Panc1 (cell line): ENCODE measurements around the gene KCNJ11. TPM values are rescaled to one million over a fixed set of nuclear protein-coding genes. Genes with fewer than 3 reads are reported as not detected.

Experiments
- ATAC-seq: fragments of 200-7000 bp; cut with Tn5 transposase; 2 replicates; pipeline ENCODE4 v1.9.1; 2020; ENCODE audit warnings: mild to moderate bottlenecking, moderate library complexity
- BruUV-seq: library from RNA; stranded (reverse); fragments of 400-500 nt; replicated peaks from 2 replicates; lab custom pipeline; 2021; lab: Mats Ljungman, UMichigan
- CTCF ChIA-PET: fragments of 300-600 bp; sonication (Branson Sonifier 250); formaldehyde crosslinking; loops from one replicate; lab custom pipeline; 2022; ENCODE audit warnings: antibody characterized with exemption; lab: Charles Lee
- POLR2A ChIA-PET: fragments of 300-600 bp; sonication (Branson Sonifier 250); formaldehyde crosslinking; loops from one replicate; lab custom pipeline; 2022; ENCODE audit warnings: antibody characterized with exemption; lab: Charles Lee
- DNase-seq: peaks from one replicate; pipeline ENCODE4 v3.0.0-alpha.2; 2010; ENCODE audit warnings: low read depth, low spot score
- H3K27ac ChIP-seq: 2 replicates; pipeline ENCODE4 v1.5.1; 2011; ENCODE audit warnings: mild to moderate bottlenecking, low read length, inconsistent platforms
- H3K27me3 ChIP-seq: fragments of 200-500 bp; sonication (Bioruptor generic); 2 replicates; pipeline ENCODE4 v1.6.0; 2014; ENCODE audit warnings: low read length, inconsistent platforms; ENCODE audit not compliant: control insufficient read depth, insufficient read depth
- H3K36me3 ChIP-seq: fragments of 200-500 bp; sonication (Bioruptor generic); 2 replicates; pipeline ENCODE4 v1.5.1; 2014; ENCODE audit warnings: inconsistent platforms, mild to moderate bottlenecking, low read length, moderate library complexity; ENCODE audit not compliant: control insufficient read depth, insufficient read depth
- H3K4me1 ChIP-seq: 2 replicates; pipeline ENCODE4 v1.5.1; 2011; ENCODE audit warnings: inconsistent platforms, mild to moderate bottlenecking, low read length, moderate library complexity; ENCODE audit not compliant: control insufficient read depth, insufficient read depth
- H3K4me3 ChIP-seq, 2 experiments: 2 replicates each; pipeline ENCODE4 v1.5.1; 2011 to 2012; ENCODE audit warnings: low read depth in 2 of 2, low read length in 2 of 2, mild to moderate bottlenecking in 2 of 2, inconsistent platforms in 1 of 2, moderate library complexity in 1 of 2
- H3K9me3 ChIP-seq: fragments of 200-500 bp; sonication (Bioruptor generic); 2 replicates; pipeline ENCODE4 v1.5.1; 2014; ENCODE audit warnings: low read depth, mild to moderate bottlenecking, inconsistent platforms, low read length, moderate library complexity; ENCODE audit not compliant: control insufficient read depth, insufficient read depth
- CTCF ChIP-seq: fragments of 450-650 bp; IDR thresholded peaks from 2 replicates; pipeline ENCODE4 v1.5.1; 2017; ENCODE audit warnings: mild to moderate bottlenecking
- POLR2AphosphoS5 ChIP-seq: IDR thresholded peaks from 2 replicates; pipeline ENCODE4 v1.6.1; 2012; ENCODE audit warnings: mild to moderate bottlenecking, low read depth, low read length, moderate library complexity
- REST ChIP-seq, 2 experiments: IDR thresholded peaks; 2 replicates each; pipeline ENCODE4 v1.6.1; 2011 to 2012; ENCODE audit warnings: low read depth in 2 of 2, control low read depth in 1 of 2, low read length in 1 of 2, mild to moderate bottlenecking in 1 of 2, moderate library complexity in 1 of 2; ENCODE audit not compliant: insufficient read depth in 1 of 2
- SIN3A ChIP-seq: IDR thresholded peaks from 2 replicates; pipeline ENCODE4 v1.6.1; 2012; ENCODE audit warnings: low read depth, mild to moderate bottlenecking, low read length, moderate library complexity, borderline replicate concordance; ENCODE audit not compliant: insufficient read depth
- TCF7L2 ChIP-seq: IDR thresholded peaks from 2 replicates; pipeline ENCODE4 v1.6.1; 2011; ENCODE audit warnings: mild to moderate bottlenecking, low read depth, low read length, inconsistent platforms
- in situ Hi-C: cut with HindIII; loops from 2 replicates; pipeline ENCODE4 v1.10.0; 2016; ENCODE audit warnings: low sequenced_read_pairs, low pct_unique_long_range_greater_than_20kb
- intact Hi-C: fragments of 100-400 bp; cut with micrococcal nuclease; formaldehyde crosslinking; loops from one replicate; pipeline ENCODE4 v1.10.0; 2022; ENCODE audit not compliant: unreplicated experiment
- total RNA-seq: library from RNA; stranded (reverse); gene quantifications from one replicate; pipeline ENCODE4 v1.2.1, GENCODE V29; 2021; ENCODE audit not compliant: unreplicated experiment

The KCNJ11 gene
- total RNA-seq, 1 experiment from 2014 or later, result 0.67 TPM

- no peaks in the 10 kb centered on the region for H3K9me3 ChIP-seq
- CTCF ChIA-PET, result interaction anchor here (0.5 to 0.7 kb wide), 2 partner anchors 90 to 380 kb away, joined by 3 to 4 read pairs; no protein-coding TSS in a partner anchor
- in situ Hi-C loops (no loop called here), intact Hi-C loops (loop anchor here (5.0 kb wide), 2 partner anchors 76 to 121 kb away; partner anchors contain the start of gene NUCB2)
- H3K36me3 ChIP-seq, result no peaks in the 10 kb centered on the region
- TF ChIP-seq POLR2AphosphoS5 (peak; percentile 33), CTCF (no peak), REST (IDR thresholded peaks at IDR 0.05; ENCODE audit: insufficient read depth in 1 of 2, low read depth in 2 of 2, low read length in 1 of 2) (no peak), SIN3A (0 out of 2 replicates have a peak, but pooled peaks have one; percentile 64)
- POLR2A ChIA-PET, result interaction anchor here (0.6 kb wide), 3 partner anchors 78 to 276 kb away, joined by 3 to 8 read pairs (median 3); partner anchors contain the start of gene RPS13
- H3K4me1 ChIP-seq, result peaks cover 4% of the 10 kb centered on the region; the same call in 1 of the 2 replicates
- BruUV-seq, result TSS peak; percentile 76
- H3K27ac ChIP-seq, result peak overlapping the region; percentile 84
- peak overlapping the region; percentile 58 to 89 for H3K4me3 ChIP-seq
- ATAC-seq (peak; percentile 88), DNase-seq (peak; percentile 28)
- no peaks in the 10 kb centered on the region for H3K27me3 ChIP-seq
Observed at GRCh38 chr11:17352950-17353820, 35.3 kb downstream of the KCNJ11 start.

- peak; percentile 57 for ATAC-seq
- in situ Hi-C loops, result no loop called here
Observed at GRCh38 chr11:17351510-17352176, 36.8 kb downstream of the KCNJ11 start, which contains the start of gene NCR3LG1. Gene NCR3LG1 (plus strand): TSS chr11:17351800. CDS start chr11:17351970, 170 bp downstream.

More at GRCh38 chr11:17351510-17352176, 36.8 kb downstream of the KCNJ11 start, which contains the start of gene NCR3LG1:
- CTCF ChIA-PET, result no interaction called here
- H3K9me3 ChIP-seq, result no peaks in the 10 kb centered on the region
- no peak for TF ChIP-seq SIN3A
- TF ChIP-seq REST (IDR thresholded peaks at IDR 0.05; ENCODE audit: insufficient read depth in 1 of 2, low read depth in 2 of 2, low read length in 1 of 2), result no peak
- TF ChIP-seq CTCF, result peak; percentile 20; the same call in 1 of the 2 replicates
- TF ChIP-seq TCF7L2, result no peak; the same call in 1 of the 2 replicates
- no peak for TF ChIP-seq POLR2AphosphoS5
- no TSS peak for BruUV-seq
- peaks cover 4% of the 10 kb centered on the region; the same call in 1 of the 2 replicates for H3K4me1 ChIP-seq
- peak within 1 kb of the TSS; percentile 44 for H3K27ac ChIP-seq
- no peaks in the 10 kb centered on the region for H3K27me3 ChIP-seq
- no peaks in the 10 kb centered on the region for H3K36me3 ChIP-seq
- POLR2A ChIA-PET, result interaction anchor here (0.6 to 0.7 kb wide), 3 partner anchors 143 to 1103 kb away, joined by 3 to 14 read pairs (median 9); no protein-coding TSS in a partner anchor
- intact Hi-C loops, result loop anchor here (5.0 kb wide), 2 partner anchors 74 to 119 kb away; partner anchors contain the start of gene NUCB2
- peak; percentile 36 for DNase-seq
- peak within 1 kb of the TSS; percentile 58 to 89 for H3K4me3 ChIP-seq
